DOHH2 (cell line): ENCODE results near the gene CHP2.
"Not testable (repeated sequence)": the region's sequence is repeated elsewhere in the genome, so short reads cannot be mapped to it uniquely, and the experiment has no call there.

ENCODE experiments used
- H3F3A ChIP-seq: fragments of 200-600 bp; sonication (generic), shearing (Covaris generic); 2 replicates; pipeline ENCODE4 v1.6.0; 2016; ENCODE audit warnings: antibody characterized with exemption, mild to moderate bottlenecking; ENCODE audit not compliant: control insufficient read depth, insufficient read depth
- H3K27ac ChIP-seq: fragments of 200-600 bp; sonication (generic); 2 replicates; pipeline ENCODE4 v1.5.1; 2014; ENCODE audit warnings: low read depth, mild to moderate bottlenecking, low read length, moderate library complexity
- H3K27me3 ChIP-seq: fragments of 200-600 bp; sonication (generic); 2 replicates; pipeline ENCODE4 v1.6.1; 2014; ENCODE audit warnings: mild to moderate bottlenecking, low read length, mixed read lengths; ENCODE audit not compliant: control insufficient read depth
- H3K36me3 ChIP-seq: fragments of 200-600 bp; sonication (generic); 2 replicates; pipeline ENCODE4 v1.6.1; 2014; ENCODE audit warnings: mild to moderate bottlenecking, low read length, moderate library complexity, mixed read lengths; ENCODE audit not compliant: control insufficient read depth
- H3K4me1 ChIP-seq: fragments of 200-600 bp; sonication (generic); 2 replicates; pipeline ENCODE4 v1.6.1; 2014; ENCODE audit warnings: mild to moderate bottlenecking, low read length, mixed read lengths; ENCODE audit not compliant: control insufficient read depth
- H3K4me2 ChIP-seq: fragments of 200-600 bp; sonication (generic); 2 replicates; pipeline ENCODE4 v1.6.0; 2014; ENCODE audit warnings: mild to moderate bottlenecking, low read length, moderate library complexity
- H3K4me3 ChIP-seq: fragments of 200-600 bp; sonication (generic); 2 replicates; pipeline ENCODE4 v1.5.1; 2014; ENCODE audit warnings: mild to moderate bottlenecking, low read length, mixed read lengths
- H3K79me2 ChIP-seq: fragments of 200-600 bp; sonication (generic); 2 replicates; pipeline ENCODE4 v1.6.1; 2014; ENCODE audit warnings: mild to moderate bottlenecking, low read length, mixed read lengths; ENCODE audit not compliant: control insufficient read depth
- H3K9me2 ChIP-seq: fragments of 200-600 bp; sonication (generic); replicated peaks from 2 replicates; pipeline ENCODE4 v1.6.1; 2014; ENCODE audit warnings: mild to moderate bottlenecking, low read length, mixed read lengths; ENCODE audit not compliant: control insufficient read depth
- H3K9me3 ChIP-seq: fragments of 200-600 bp; sonication (generic); 2 replicates; pipeline ENCODE4 v1.6.1; 2014; ENCODE audit warnings: antibody characterized with exemption, low read length, mixed read lengths; ENCODE audit not compliant: control insufficient read depth, insufficient read depth
- H4K20me1 ChIP-seq: fragments of 200-600 bp; sonication (generic); 2 replicates; pipeline ENCODE4 v1.6.0; 2014; ENCODE audit warnings: low read depth, mild to moderate bottlenecking, antibody characterized with exemption, low read length, moderate library complexity; ENCODE audit not compliant: control insufficient read depth, insufficient read depth
- CTCF ChIP-seq: fragments of 200-600 bp; sonication (generic); IDR thresholded peaks from one replicate; pipeline ENCODE4 v1.5.1; 2014; ENCODE audit warnings: antibody characterized with exemption, mild to moderate bottlenecking, low read depth, low read length; ENCODE audit not compliant: poor library complexity, severe bottlenecking
- EZH2phosphoT487 ChIP-seq: fragments of 200-600 bp; sonication (generic); IDR thresholded peaks from 2 replicates; pipeline ENCODE4 v1.6.1; 2017; ENCODE audit warnings: borderline replicate concordance, mild to moderate bottlenecking, antibody characterized with exemption, low read length, moderate library complexity, mixed read lengths

Gene CHP2

GRCh38 chr16:23712976-23713375, 41.9 kb upstream of the CHP2 start, which contains the start of gene ERN2:
Gene ERN2, minus strand, starts transcription at chr16:23713222. Its CDS starts 35 bp downstream, at chr16:23713187.
- peaks cover 8% of the 10 kb centered on the region for H3K27me3 ChIP-seq
- no peaks in the 10 kb centered on the region for H3K4me1 ChIP-seq
- TF ChIP-seq EZH2phosphoT487 (no peak), CTCF (no peak)

DNA sequence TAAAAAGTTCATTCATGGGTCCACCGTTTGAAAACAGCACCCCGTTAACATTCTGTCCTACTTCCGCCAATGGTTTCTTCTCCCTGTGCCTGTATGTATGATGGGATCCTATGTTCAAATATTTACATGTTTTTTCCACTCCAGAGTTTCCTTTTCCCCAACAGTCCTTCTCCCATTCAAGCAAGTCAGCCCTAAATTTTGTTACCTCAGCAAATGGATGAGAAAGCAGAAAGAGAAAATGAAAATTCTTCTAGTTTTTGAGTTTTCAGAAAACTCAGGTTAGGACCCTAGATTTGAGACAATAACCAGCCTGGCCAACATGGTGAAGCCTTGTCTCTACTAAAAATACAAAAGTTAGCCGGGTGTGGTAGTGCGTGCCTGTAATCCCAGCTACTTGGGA, 38.3 kb upstream of the CHP2 start:
- Histone ChIP-seq H3K4me2 (no peak overlapping the region), H3K9me3 (no peaks in the 10 kb centered on the region), H3K27me3 (peaks cover 8% of the 10 kb centered on the region), H3K4me3 (no peak overlapping the region), H3K36me3 (no peaks in the 10 kb centered on the region), H3F3A (no peaks in the 10 kb centered on the region), H4K20me1 (no peaks in the 10 kb centered on the region), H3K9me2 (no peaks in the 10 kb centered on the region), H3K79me2 (no peaks in the 10 kb centered on the region), H3K4me1 (no peaks in the 10 kb centered on the region), H3K27ac (no peak overlapping the region)
- TF ChIP-seq CTCF (no peak), EZH2phosphoT487 (no peak)

More at GRCh38 chr16:23712976-23713375, 41.9 kb upstream of the CHP2 start, which contains the start of gene ERN2:
- Histone ChIP-seq H3K4me2 (no peak within 1 kb of the TSS), H3K36me3 (no peaks in the 10 kb centered on the region), H3K27ac (no peak within 1 kb of the TSS), H3K9me2 (no peaks in the 10 kb centered on the region), H3K79me2 (no peaks in the 10 kb centered on the region), H3K4me3 (no peak within 1 kb of the TSS), H4K20me1 (no peaks in the 10 kb centered on the region), H3K9me3 (no peaks in the 10 kb centered on the region), H3F3A (no peaks in the 10 kb centered on the region)

GRCh38 chr16:23722613-23723240, 32.1 kb upstream of the CHP2 start:
- not testable (repeated sequence) for H3K4me1 ChIP-seq, H3K27ac ChIP-seq, H3K27me3 ChIP-seq, H3K36me3 ChIP-seq, H3F3A ChIP-seq, H3K79me2 ChIP-seq, H4K20me1 ChIP-seq, H3K9me2 ChIP-seq, H3K9me3 ChIP-seq, H3K4me2 ChIP-seq, H3K4me3 ChIP-seq

DNA sequence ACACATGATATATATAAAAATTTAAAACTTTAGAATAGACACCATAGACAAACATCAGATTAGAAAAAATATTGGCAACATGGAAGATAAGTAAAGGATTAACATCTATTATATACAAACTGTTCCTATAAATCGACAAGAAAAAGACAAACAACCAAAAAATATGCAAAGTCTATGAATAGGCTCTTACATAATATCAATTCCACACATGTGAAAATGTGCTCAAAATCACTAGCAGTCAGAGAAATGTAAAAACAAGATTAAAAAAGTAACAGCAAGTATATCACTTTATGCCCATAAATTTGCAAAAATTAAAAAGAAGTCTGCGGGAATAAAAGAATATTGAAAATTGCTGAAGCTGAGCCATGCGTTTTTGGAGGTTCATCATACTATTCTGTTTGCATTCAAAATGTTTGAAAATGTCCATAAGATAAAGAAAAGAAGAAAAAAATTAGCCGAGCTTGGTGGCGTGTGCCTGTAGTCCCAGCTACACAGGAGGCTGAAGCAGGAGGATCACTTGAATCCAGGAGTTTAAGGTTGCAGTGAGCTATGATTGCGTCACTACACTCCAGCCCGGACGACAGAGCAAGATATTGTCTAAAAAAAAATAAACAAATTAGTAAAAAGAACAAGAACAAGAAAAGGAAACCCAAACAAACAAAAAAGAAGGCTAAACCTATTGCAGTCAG, 30.6 kb upstream of the CHP2 start:
- no peak overlapping the region for H3K27ac ChIP-seq
- H3K4me1 ChIP-seq = 0 out of 2 replicates have a peak, but pooled peaks cover 2% of the 10 kb centered on the region
- H3K27me3 ChIP-seq = no peaks in the 10 kb centered on the region
- H3K4me3 ChIP-seq = no peak overlapping the region
- no peak overlapping the region for H3K4me2 ChIP-seq
- no peaks in the 10 kb centered on the region for H3K9me3 ChIP-seq
- no peaks in the 10 kb centered on the region for H3K9me2 ChIP-seq
- TF ChIP-seq CTCF (no peak), EZH2phosphoT487 (no peak)
- H4K20me1 ChIP-seq = no peaks in the 10 kb centered on the region
- H3K36me3 ChIP-seq = no peaks in the 10 kb centered on the region
- no peaks in the 10 kb centered on the region for H3K79me2 ChIP-seq
- no peaks in the 10 kb centered on the region for H3F3A ChIP-seq
